Osteoblast (primary cell): ENCODE data around the gene HYCC2. TPM values are rescaled to one million over a fixed set of nuclear protein-coding genes. Genes with fewer than 3 reads are reported as not detected.

ENCODE experiments used
- DNase-seq: peaks from one replicate; pipeline ENCODE4 v3.0.0; 2011; ENCODE audit warnings: low spot score, mixed read lengths; ENCODE audit not compliant: insufficient read length; ENCODE audit errors: missing footprints
- H2AFZ ChIP-seq: 2 replicates; pipeline ENCODE4 v1.6.0; 2011; ENCODE audit warnings: mild to moderate bottlenecking, low read length
- H3K27ac ChIP-seq: 2 replicates; pipeline ENCODE4 v1.5.1; 2011; ENCODE audit warnings: mild to moderate bottlenecking, low read depth, low read length, moderate library complexity
- H3K27me3 ChIP-seq: 2 replicates; pipeline ENCODE4 v1.6.0; 2012; ENCODE audit warnings: mild to moderate bottlenecking, control low read depth, inconsistent platforms, low read length, moderate library complexity; ENCODE audit not compliant: insufficient read depth
- H3K36me3 ChIP-seq: 2 replicates; pipeline ENCODE4 v1.5.1; 2011; ENCODE audit warnings: mild to moderate bottlenecking, low read length, control low read depth, moderate library complexity; ENCODE audit not compliant: insufficient read depth
- H3K4me1 ChIP-seq: 2 replicates; pipeline ENCODE4 v1.5.1; 2011; ENCODE audit warnings: mild to moderate bottlenecking, low read length, control low read depth, moderate library complexity; ENCODE audit not compliant: insufficient read depth
- H3K4me2 ChIP-seq: 2 replicates; pipeline ENCODE4 v1.6.0; 2011; ENCODE audit warnings: mild to moderate bottlenecking, low read length; ENCODE audit not compliant: insufficient read depth
- H3K4me3 ChIP-seq: fragments of 200-600 bp; sonication (generic); 3 replicates; pipeline ENCODE4 v1.5.1; 2012; ENCODE audit warnings: mild to moderate bottlenecking, low read length, inconsistent platforms; ENCODE audit not compliant: insufficient read depth
- H3K79me2 ChIP-seq: 2 replicates; pipeline ENCODE4 v1.6.0; 2012; ENCODE audit warnings: mild to moderate bottlenecking, low read length, control low read depth, inconsistent platforms; ENCODE audit not compliant: insufficient read depth
- H3K9me3 ChIP-seq: 2 replicates; pipeline ENCODE4 v1.5.1; 2011; ENCODE audit warnings: low read depth, low read length, control low read depth
- H4K20me1 ChIP-seq: 2 replicates; pipeline ENCODE4 v1.6.0; 2012; ENCODE audit warnings: mild to moderate bottlenecking, low read length, control low read depth; ENCODE audit not compliant: insufficient read depth
- total RNA-seq: library from RNA; depleted of rRNA; stranded (reverse); fragments of >200 nt; gene quantifications from 2 replicates; pipeline ENCODE4 v1.2.3, GENCODE V29; 2012
- TF ChIP-seq, protein P1 (sequence below): IDR thresholded peaks from 2 replicates; pipeline ENCODE4 v1.5.1; 2011; ENCODE audit warnings: mild to moderate bottlenecking, low read depth, low read length, moderate library complexity; ENCODE audit errors: extremely low read depth

The HYCC2 gene
- total RNA-seq, 1 donor, result 11.6 TPM

DNA sequence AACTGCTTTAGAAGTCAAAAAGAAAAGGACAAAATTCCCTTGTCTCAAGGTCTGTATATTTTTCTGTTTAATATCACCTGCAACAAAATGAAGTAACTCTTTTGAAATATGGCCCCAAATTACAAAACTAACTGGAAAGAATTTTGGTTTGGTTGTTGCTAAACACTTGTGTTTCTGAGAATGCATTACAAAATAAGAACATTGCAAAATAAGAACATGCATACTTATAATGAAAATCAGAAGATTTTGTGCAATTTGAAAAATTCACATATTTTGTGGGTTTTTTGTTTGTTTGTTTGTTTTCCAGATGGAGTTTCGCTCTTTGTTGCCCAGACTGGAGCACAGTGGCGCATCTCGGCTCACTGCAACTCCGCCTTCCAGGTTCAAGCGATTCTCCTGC is 22.1 kb upstream of the HYCC2 start:
- no peaks in the 10 kb centered on the region for H3K79me2 ChIP-seq
- no peak for DNase-seq
- no peaks in the 10 kb centered on the region for H4K20me1 ChIP-seq
- H3K4me3 ChIP-seq, result no peak overlapping the region
- no peak overlapping the region for H3K4me2 ChIP-seq
- no peak overlapping the region for H2AFZ ChIP-seq
- TF ChIP-seq, protein P1, sequence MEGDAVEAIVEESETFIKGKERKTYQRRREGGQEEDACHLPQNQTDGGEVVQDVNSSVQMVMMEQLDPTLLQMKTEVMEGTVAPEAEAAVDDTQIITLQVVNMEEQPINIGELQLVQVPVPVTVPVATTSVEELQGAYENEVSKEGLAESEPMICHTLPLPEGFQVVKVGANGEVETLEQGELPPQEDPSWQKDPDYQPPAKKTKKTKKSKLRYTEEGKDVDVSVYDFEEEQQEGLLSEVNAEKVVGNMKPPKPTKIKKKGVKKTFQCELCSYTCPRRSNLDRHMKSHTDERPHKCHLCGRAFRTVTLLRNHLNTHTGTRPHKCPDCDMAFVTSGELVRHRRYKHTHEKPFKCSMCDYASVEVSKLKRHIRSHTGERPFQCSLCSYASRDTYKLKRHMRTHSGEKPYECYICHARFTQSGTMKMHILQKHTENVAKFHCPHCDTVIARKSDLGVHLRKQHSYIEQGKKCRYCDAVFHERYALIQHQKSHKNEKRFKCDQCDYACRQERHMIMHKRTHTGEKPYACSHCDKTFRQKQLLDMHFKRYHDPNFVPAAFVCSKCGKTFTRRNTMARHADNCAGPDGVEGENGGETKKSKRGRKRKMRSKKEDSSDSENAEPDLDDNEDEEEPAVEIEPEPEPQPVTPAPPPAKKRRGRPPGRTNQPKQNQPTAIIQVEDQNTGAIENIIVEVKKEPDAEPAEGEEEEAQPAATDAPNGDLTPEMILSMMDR, result no peak
- no peaks in the 10 kb centered on the region for H3K9me3 ChIP-seq
- no peaks in the 10 kb centered on the region for H3K4me1 ChIP-seq
- H3K27me3 ChIP-seq, result no peaks in the 10 kb centered on the region
- H3K27ac ChIP-seq, result no peak overlapping the region
- H3K36me3 ChIP-seq, result peaks cover 10% of the 10 kb centered on the region

DNA sequence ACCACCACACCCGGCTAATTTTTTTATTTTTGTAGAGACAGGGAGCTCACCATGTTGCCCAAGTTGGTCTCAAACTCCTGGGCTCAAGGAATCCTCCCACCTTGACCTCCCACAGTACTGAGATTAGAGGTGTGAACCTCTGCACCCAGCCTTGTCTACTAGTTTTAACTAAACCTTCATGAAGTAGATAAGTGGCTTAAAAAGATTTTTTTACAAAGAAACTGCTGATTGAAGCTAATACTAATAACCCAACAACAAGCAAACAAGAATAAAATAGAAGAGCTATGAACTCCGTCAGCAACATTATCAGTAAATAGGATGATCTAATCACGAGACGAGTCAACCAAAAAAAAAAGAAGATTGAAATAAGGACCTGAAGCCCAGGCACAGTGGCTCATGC is 19.1 kb upstream of the HYCC2 start:
- no peak for DNase-seq
- Histone ChIP-seq H3K4me1 (no peaks in the 10 kb centered on the region), H3K27me3 (no peaks in the 10 kb centered on the region), H3K4me2 (no peak overlapping the region), H3K27ac (no peak overlapping the region), H3K9me3 (no peaks in the 10 kb centered on the region), H3K36me3 (peaks cover 18% of the 10 kb centered on the region), H3K4me3 (no peak overlapping the region), H3K79me2 (no peaks in the 10 kb centered on the region), H2AFZ (no peak overlapping the region), H4K20me1 (no peaks in the 10 kb centered on the region)
- TF ChIP-seq, protein P1, result no peak

DNA sequence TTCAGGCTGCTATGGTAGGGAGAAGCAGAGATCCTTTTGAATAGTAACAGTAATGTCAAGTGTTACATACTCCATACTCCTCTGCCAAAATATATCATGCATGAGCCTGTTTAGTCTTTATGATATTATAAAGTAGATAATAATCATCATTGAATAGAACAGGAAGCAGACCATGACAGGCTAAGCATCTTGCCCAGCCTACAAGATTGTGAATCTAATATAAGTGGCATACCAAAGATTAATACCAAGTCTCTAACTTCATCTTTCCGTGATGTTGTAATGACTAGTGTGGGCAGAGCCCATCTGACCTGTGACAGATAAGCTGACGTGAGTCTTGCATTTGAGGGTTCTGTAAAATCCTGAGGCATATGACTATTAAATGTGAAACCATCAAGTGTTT is 13.4 kb upstream of the HYCC2 start:
- no peaks in the 10 kb centered on the region for H3K4me1 ChIP-seq
- no peaks in the 10 kb centered on the region for H3K27me3 ChIP-seq
- no peak for DNase-seq
- no peaks in the 10 kb centered on the region for H4K20me1 ChIP-seq
- H3K4me2 ChIP-seq, result no peak overlapping the region
- TF ChIP-seq, protein P1, result no peak
- H2AFZ ChIP-seq, result no peak overlapping the region
- H3K9me3 ChIP-seq, result no peaks in the 10 kb centered on the region
- no peak overlapping the region for H3K4me3 ChIP-seq
- H3K79me2 ChIP-seq, result peaks cover 8% of the 10 kb centered on the region
- no peak overlapping the region for H3K27ac ChIP-seq
- peaks cover 18% of the 10 kb centered on the region for H3K36me3 ChIP-seq

DNA sequence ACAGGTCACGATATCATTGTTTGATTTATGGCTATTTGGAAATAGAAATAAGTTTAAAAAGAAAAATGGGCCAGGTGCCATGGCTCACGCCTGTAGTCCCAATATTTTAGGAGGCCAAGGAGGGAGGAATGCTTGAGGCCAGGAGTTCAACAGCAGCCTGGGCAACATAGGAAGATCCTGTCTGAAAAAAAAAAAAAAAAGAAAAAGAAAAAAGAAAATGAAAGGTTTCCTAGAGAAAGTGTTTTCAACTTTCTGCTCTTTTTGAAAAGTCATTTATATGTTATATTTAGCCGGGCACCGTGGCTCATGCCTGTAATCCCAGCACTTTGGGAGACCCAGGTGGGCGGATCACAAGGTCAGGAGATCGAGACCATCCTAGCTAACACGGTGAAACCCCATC is 3.5 kb upstream of the HYCC2 start:
- peaks cover 5% of the 10 kb centered on the region for H3K36me3 ChIP-seq
- H3K4me1 ChIP-seq, result peaks cover 14% of the 10 kb centered on the region
- H3K79me2 ChIP-seq, result peaks cover 48% of the 10 kb centered on the region
- no peaks in the 10 kb centered on the region for H3K9me3 ChIP-seq
- H2AFZ ChIP-seq, result no peak overlapping the region
- no peak for DNase-seq
- H3K4me2 ChIP-seq, result no peak overlapping the region
- TF ChIP-seq, protein P1, result no peak
- H4K20me1 ChIP-seq, result no peaks in the 10 kb centered on the region
- H3K4me3 ChIP-seq, result no peak overlapping the region
- H3K27ac ChIP-seq, result no peak overlapping the region
- no peaks in the 10 kb centered on the region for H3K27me3 ChIP-seq
